Measurements from ENCODE around the gene WDR26.

DNA sequence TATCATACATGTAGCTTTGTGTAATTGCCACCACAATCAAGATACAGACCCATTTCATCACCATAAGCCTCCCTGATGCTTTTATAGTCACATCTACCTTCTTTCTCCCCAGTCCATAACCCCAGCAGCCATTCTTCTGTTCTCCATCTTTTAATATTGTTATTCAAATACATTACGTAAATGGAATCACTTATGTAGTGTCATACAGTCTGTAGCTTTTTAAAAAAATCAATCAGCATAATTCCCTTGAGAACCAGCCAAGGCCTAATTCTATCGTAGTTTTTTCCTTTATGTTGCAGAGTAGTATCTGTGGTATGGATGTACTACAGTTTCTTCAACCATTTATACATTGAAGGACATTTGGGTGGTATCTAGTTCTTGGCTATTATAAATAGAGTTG, 31.6 kb upstream of the WDR26 start:
- TF ChIP-seq GATA2 (IDR thresholded peaks at IDR 0.05; ENCODE audit: low read depth, low read length) (no peak), GATA3 (IDR thresholded peaks at IDR 0.05; ENCODE audit: low read depth, low read length) (no peak)
